ENCODE measurements around the gene EXOC4. TPM values are rescaled to one million over a fixed set of nuclear protein-coding genes. Genes with fewer than 3 reads are reported as not detected.

EXOC4 gene
- polyA plus RNA-seq, 1 experiment = 45.9 TPM

DNA sequence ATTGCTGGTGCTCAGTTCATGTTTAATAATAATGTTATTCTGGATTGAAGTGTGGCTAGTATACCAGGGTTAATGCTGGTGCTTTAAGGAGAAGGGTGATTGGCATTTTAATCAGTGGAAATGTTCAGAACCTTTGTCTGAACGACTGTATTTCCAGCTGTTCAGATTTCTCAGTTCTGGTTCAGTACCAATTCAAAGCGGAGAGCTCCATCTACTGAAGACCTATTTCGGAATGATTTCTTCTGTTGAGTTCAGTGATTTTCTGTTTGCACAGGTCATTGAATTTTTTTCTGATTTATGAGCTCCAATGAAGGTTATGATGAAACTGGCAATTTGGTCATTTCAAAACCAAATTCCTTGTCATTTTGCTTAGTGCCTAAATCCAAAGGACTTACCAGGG lies 160.1 kb downstream of the EXOC4 start:
- no peak for DNase-seq (ENCODE audit: low read depth)
- no peak for TF ChIP-seq CTCF (IDR thresholded peaks at IDR 0.05; ENCODE audit: insufficient read depth, low read depth, low read length)
- POLR2A ChIA-PET = no interaction called here
- Histone ChIP-seq H3K4me3 (ENCODE audit: low read depth, low read length) (no peak overlapping the region), H3K36me3 (ENCODE audit: control insufficient read depth, insufficient read depth, low read length) (no peaks in the 10 kb centered on the region), H3K27me3 (ENCODE audit: control insufficient read depth, insufficient read depth, low read length) (no peaks in the 10 kb centered on the region)
- CTCF ChIA-PET = interaction anchor here (1.1 kb wide), 1 partner anchor 21 kb away, joined by 4 read pairs; no protein-coding TSS in a partner anchor

GRCh38 chr7:133419041-133419440 lies 166.2 kb downstream of the EXOC4 start:
- ChIA-PET CTCF (interaction anchor here (0.8 to 1.2 kb wide), 2 partner anchors 12 to 15 kb away, joined by 3 read pairs; no protein-coding TSS in a partner anchor), POLR2A (no interaction called here)
- Histone ChIP-seq H3K27me3 (ENCODE audit: control insufficient read depth, insufficient read depth, low read length) (no peaks in the 10 kb centered on the region), H3K36me3 (ENCODE audit: control insufficient read depth, insufficient read depth, low read length) (no peaks in the 10 kb centered on the region), H3K4me3 (ENCODE audit: low read depth, low read length) (no peak overlapping the region)
- TF ChIP-seq CTCF (IDR thresholded peaks at IDR 0.05; ENCODE audit: insufficient read depth, low read depth, low read length) = no peak
- no peak for DNase-seq (ENCODE audit: low read depth)

DNA sequence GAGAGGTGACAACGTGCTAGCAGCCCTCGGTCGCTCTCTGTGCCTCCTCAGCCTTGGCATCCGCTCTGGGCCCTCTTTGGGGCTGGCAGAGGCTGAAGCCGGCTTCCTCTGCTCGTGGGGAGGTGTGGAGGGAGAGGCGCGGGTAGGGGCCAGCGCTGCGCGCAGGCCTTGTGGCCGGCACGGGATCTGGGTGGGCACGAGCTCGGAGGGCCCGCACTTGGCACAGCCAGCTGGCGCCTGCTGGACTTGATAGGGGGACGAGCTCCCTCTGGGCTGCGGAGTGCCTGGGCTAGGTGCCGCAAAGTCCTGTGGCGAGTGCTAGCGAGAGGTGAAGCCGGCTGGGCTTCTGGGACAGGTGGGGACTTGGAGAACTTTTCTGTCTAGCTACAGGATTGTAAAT lies 170.7 kb downstream of the EXOC4 start:
- Histone ChIP-seq H3K36me3 (ENCODE audit: control insufficient read depth, insufficient read depth, low read length) (no peaks in the 10 kb centered on the region), H3K4me3 (ENCODE audit: low read depth, low read length) (no peak overlapping the region), H3K27me3 (ENCODE audit: control insufficient read depth, insufficient read depth, low read length) (no peaks in the 10 kb centered on the region)
- ChIA-PET CTCF (interaction anchor here (0.8 kb wide), 1 partner anchor 434 kb away, joined by 3 read pairs; no protein-coding TSS in a partner anchor), POLR2A (no interaction called here)
- DNase-seq (ENCODE audit: low read depth) = no peak
- no peak for TF ChIP-seq CTCF (IDR thresholded peaks at IDR 0.05; ENCODE audit: insufficient read depth, low read depth, low read length)

- CTCF ChIA-PET = no interaction called here
- DNase-seq (ENCODE audit: low read depth) = no peak
These were observed 175.4 kb downstream of the EXOC4 start for GRCh38 chr7:133428326-133428725.

GRCh38 chr7:133428876-133429275 lies 176.0 kb downstream of the EXOC4 start:
- Histone ChIP-seq H3K36me3 (ENCODE audit: control insufficient read depth, insufficient read depth, low read length) (0 out of 2 replicates have a peak, but pooled peaks cover 1% of the 10 kb centered on the region), H3K27me3 (ENCODE audit: control insufficient read depth, insufficient read depth, low read length) (no peaks in the 10 kb centered on the region), H3K4me3 (ENCODE audit: low read depth, low read length) (no peak overlapping the region)
- ChIA-PET POLR2A (no interaction called here), CTCF (no interaction called here)
- no peak for TF ChIP-seq CTCF (IDR thresholded peaks at IDR 0.05; ENCODE audit: insufficient read depth, low read depth, low read length)
- DNase-seq (ENCODE audit: low read depth) = no peak

More at GRCh38 chr7:133428326-133428725, 175.4 kb downstream of the EXOC4 start:
- Histone ChIP-seq H3K4me3 (ENCODE audit: low read depth, low read length) (no peak overlapping the region), H3K36me3 (ENCODE audit: control insufficient read depth, insufficient read depth, low read length) (0 out of 2 replicates have a peak, but pooled peaks cover 1% of the 10 kb centered on the region), H3K27me3 (ENCODE audit: control insufficient read depth, insufficient read depth, low read length) (no peaks in the 10 kb centered on the region)
- TF ChIP-seq CTCF (IDR thresholded peaks at IDR 0.05; ENCODE audit: insufficient read depth, low read depth, low read length) = no peak
- POLR2A ChIA-PET = no interaction called here
